T-helper 1 cell treated with Interleukin-12 subunit alpha and Interleukin-12 subunit beta and Interleukin-4 antibody, amounts not matched to agents 30 μg/mL and 1 μg/mL, for 36 hours (primary cell): ENCODE results near the gene SEMA3A.
A peak's percentile ranks its signal among the peaks of the same experiment; 100 is the strongest.
"Not testable (repeated sequence)": the region's sequence is repeated elsewhere in the genome, so short reads cannot be mapped to it uniquely, and the experiment has no call there.

ENCODE experiments used
- H3K27ac Mint-ChIP-seq: one replicate; pipeline ENCODE4 v1.8.0; 2021; ENCODE audit warnings: mild to moderate bottlenecking, mixed read lengths
- H3K27me3 Mint-ChIP-seq: one replicate; pipeline ENCODE4 v1.8.0; 2021; ENCODE audit warnings: low read depth, mixed read lengths
- H3K36me3 Mint-ChIP-seq: one replicate; pipeline ENCODE4 v1.8.0; 2021; ENCODE audit warnings: low read depth, mixed read lengths
- H3K4me1 Mint-ChIP-seq: one replicate; pipeline ENCODE4 v1.8.0; 2021; ENCODE audit warnings: low read depth, mixed read lengths
- H3K4me3 Mint-ChIP-seq: one replicate; pipeline ENCODE4 v1.8.0; 2021; ENCODE audit warnings: mild to moderate bottlenecking, moderate library complexity, mixed read lengths
- H3K9me3 Mint-ChIP-seq: one replicate; pipeline ENCODE4 v1.8.0; 2021; ENCODE audit warnings: mixed read lengths

Gene SEMA3A

GRCh38 chr7:84194484-84195271, at the start of gene SEMA3A:
SEMA3A (minus strand) TSS chr7:84194789; CDS start chr7:84194586, 203 bp downstream.
- peak within 1 kb of the TSS; percentile 74 for H3K27ac Mint-ChIP-seq
- peaks cover 12% of the 10 kb centered on the region for H3K4me1 Mint-ChIP-seq
- no peaks in the 10 kb centered on the region for H3K9me3 Mint-ChIP-seq
- peaks cover 20% of the 10 kb centered on the region for H3K27me3 Mint-ChIP-seq
- no peaks in the 10 kb centered on the region for H3K36me3 Mint-ChIP-seq
- H3K4me3 Mint-ChIP-seq: peak within 1 kb of the TSS; percentile 94

- H3K4me3 Mint-ChIP-seq, H3K27me3 Mint-ChIP-seq, H3K4me1 Mint-ChIP-seq, H3K27ac Mint-ChIP-seq, H3K36me3 Mint-ChIP-seq: not testable (repeated sequence)
- H3K9me3 Mint-ChIP-seq: peaks cover 30% of the 10 kb centered on the region
Observed at GRCh38 chr7:84243037-84243436, 48.4 kb upstream of the SEMA3A start.

DNA sequence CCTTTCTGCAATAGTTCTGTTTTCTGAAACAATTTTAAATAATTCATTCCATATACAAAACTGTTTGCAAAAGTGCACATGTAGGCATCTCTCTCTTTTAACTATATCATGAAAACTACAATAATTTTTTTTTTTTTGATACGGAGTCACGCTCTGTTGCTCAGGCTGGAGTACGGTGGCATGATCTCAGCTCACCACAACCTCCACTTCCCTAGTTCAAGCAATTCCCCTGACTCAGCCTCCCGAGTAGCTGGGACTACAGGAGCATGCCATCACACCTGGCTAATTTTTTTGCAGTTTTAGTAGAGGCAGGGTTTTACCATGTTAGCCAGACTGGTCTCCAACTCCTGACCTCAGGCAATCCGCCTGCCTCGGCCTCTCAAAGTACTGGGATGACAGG, 44.0 kb upstream of the SEMA3A start:
- H3K27me3 Mint-ChIP-seq: no peaks in the 10 kb centered on the region
- peaks cover 22% of the 10 kb centered on the region for H3K9me3 Mint-ChIP-seq

DNA sequence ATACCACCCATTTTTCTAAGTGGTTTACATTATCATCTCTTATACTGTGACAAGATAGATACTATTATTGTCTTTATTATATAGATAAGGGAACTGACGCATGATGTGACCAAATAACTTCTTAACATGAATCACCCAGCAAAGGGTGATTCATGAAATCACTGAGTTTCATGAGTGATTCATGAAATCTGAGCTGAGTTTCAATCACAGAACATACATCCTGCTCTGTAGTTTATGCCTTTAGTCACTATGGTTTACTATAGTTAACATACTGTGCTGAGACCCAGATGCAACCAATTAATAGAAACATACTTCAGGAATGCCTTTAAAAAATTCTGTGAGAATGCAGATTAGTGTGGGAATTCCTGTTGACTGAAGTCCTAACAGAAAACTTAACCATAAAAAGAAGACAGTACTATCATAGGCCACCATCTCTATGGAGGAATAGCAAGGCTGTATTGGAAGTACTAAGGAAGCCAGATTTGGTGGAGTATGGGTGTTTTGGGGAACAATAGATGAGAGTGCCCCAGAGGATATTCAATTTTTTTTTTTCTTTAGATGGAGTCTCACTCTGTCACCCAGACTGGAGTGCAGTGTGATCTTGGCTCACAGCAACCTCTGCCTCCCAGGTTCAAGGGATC, 43.1 kb upstream of the SEMA3A start:
- peaks cover 15% of the 10 kb centered on the region for H3K9me3 Mint-ChIP-seq
- no peak overlapping the region for H3K4me3 Mint-ChIP-seq
- H3K36me3 Mint-ChIP-seq: no peaks in the 10 kb centered on the region
- H3K27me3 Mint-ChIP-seq: no peaks in the 10 kb centered on the region
- H3K4me1 Mint-ChIP-seq: no peaks in the 10 kb centered on the region
- no peak overlapping the region for H3K27ac Mint-ChIP-seq

More for the DNA sequence above, 44.0 kb upstream of the SEMA3A start:
- no peaks in the 10 kb centered on the region for H3K36me3 Mint-ChIP-seq
- no peaks in the 10 kb centered on the region for H3K4me1 Mint-ChIP-seq
- H3K27ac Mint-ChIP-seq: no peak overlapping the region
- H3K4me3 Mint-ChIP-seq: no peak overlapping the region

DNA sequence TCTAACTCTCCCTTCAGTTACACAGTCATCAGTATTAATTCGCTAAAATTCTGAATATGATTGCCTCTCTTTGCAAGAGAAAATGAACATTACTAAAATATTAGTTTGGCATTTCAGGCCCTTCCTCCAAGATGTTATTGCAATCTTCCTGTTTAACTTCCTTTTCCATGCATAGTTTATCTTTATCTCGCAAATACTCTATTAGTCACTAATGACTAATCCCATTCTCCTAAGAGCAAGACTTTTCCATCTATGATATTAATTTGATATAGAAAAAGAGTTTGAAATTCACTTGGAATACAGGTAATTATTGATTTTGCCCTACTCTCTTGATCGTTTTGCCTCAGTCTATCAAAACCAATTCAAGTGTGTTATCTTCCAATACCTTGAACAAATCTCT, 41.8 kb upstream of the SEMA3A start:
- peaks cover 9% of the 10 kb centered on the region for H3K9me3 Mint-ChIP-seq
- H3K4me3 Mint-ChIP-seq: no peak overlapping the region
- no peak overlapping the region for H3K27ac Mint-ChIP-seq
- no peaks in the 10 kb centered on the region for H3K36me3 Mint-ChIP-seq
- H3K4me1 Mint-ChIP-seq: no peaks in the 10 kb centered on the region
- H3K27me3 Mint-ChIP-seq: no peaks in the 10 kb centered on the region

DNA sequence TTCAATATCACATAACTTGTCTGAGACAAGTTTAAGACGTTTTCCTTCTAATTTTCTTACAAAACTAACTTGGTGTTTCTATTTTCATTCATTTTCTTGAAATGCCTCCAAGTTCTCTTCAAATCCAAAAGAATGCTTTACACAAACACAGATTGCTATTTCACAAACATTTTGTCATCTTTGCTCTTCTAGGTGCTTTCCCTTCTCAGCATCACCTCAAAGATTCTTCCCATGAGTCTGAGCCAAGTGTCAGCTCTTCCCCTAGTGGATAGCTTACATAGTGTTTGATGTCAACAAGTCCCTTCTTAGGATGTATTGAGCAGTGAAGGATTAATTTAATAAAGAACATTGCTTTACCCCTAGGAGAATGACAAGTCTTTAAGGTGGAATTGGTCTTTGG, 38.1 kb upstream of the SEMA3A start:
- no peaks in the 10 kb centered on the region for H3K27me3 Mint-ChIP-seq
- H3K27ac Mint-ChIP-seq: no peak overlapping the region
- no peaks in the 10 kb centered on the region for H3K9me3 Mint-ChIP-seq
- no peaks in the 10 kb centered on the region for H3K4me1 Mint-ChIP-seq
- H3K36me3 Mint-ChIP-seq: no peaks in the 10 kb centered on the region
- no peak overlapping the region for H3K4me3 Mint-ChIP-seq

- Mint-ChIP-seq H3K4me3 (no peak overlapping the region), H3K27ac (no peak overlapping the region), H3K4me1 (no peaks in the 10 kb centered on the region), H3K27me3 (no peaks in the 10 kb centered on the region), H3K36me3 (no peaks in the 10 kb centered on the region), H3K9me3 (no peaks in the 10 kb centered on the region)
Observed at GRCh38 chr7:84231157-84231556, 36.6 kb upstream of the SEMA3A start.

DNA sequence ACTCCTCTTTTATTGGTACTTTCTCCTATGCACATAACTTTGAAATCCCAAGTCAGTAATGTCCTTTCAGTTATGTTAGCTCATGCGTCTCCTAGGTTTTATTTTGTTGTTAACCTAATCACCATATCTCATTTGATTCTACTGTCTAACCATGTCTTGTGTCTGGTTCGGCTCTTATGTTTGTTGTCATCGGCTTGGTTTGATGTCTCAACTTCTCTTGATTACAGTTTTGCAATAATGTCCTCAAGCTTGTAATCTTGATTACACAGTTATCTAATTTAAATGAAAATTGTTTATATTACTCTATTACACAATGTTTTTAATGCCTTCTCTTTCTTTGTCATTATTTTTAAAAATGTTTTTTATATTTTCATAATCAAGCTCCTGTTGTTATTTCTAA, 35.9 kb upstream of the SEMA3A start:
- no peaks in the 10 kb centered on the region for H3K9me3 Mint-ChIP-seq
- H3K27me3 Mint-ChIP-seq: no peaks in the 10 kb centered on the region
- H3K27ac Mint-ChIP-seq: no peak overlapping the region
- H3K36me3 Mint-ChIP-seq: no peaks in the 10 kb centered on the region
- H3K4me1 Mint-ChIP-seq: no peaks in the 10 kb centered on the region
- no peak overlapping the region for H3K4me3 Mint-ChIP-seq

DNA sequence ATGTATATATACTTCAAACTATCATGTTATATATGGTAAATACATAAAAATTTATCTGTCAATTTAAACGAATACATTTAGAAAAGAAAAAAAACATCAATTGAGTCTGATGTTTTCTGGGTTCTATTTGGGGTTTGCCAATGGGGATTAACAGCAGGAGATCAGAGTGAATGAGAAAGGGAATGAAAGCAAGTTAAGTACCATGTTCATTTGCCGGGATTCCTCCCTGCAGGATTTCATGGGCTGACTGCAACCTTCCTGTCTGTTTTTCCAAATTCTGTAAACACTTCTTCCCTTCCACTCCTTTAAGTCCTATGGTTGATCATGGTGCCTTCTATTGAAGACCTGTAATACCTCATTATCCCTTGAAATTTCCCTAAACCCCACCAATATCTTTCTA, 33.9 kb upstream of the SEMA3A start:
- no peak overlapping the region for H3K4me3 Mint-ChIP-seq
- H3K27me3 Mint-ChIP-seq: no peaks in the 10 kb centered on the region
- no peak overlapping the region for H3K27ac Mint-ChIP-seq
- H3K36me3 Mint-ChIP-seq: no peaks in the 10 kb centered on the region
- H3K4me1 Mint-ChIP-seq: no peaks in the 10 kb centered on the region
- H3K9me3 Mint-ChIP-seq: no peaks in the 10 kb centered on the region

DNA sequence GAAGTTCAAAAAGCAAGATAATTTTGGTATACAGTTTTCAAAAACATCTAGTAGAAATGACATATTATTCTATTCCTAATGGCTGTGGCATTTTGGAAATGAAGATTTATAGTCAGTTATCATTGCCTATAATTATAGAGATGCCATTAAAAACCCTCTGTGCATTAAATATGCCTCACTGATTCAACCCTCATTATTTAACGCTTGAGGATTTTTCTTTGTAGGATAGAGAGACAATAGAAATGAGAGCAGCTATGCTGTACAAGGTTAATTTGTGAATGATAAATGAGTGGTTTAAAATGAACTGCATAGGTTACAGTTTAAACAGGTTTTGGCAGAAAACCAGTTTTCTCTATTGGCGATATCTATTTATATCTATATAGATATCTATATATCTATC, 32.2 kb upstream of the SEMA3A start:
- Mint-ChIP-seq H3K27me3 (no peaks in the 10 kb centered on the region), H3K9me3 (no peaks in the 10 kb centered on the region), H3K4me1 (no peaks in the 10 kb centered on the region), H3K36me3 (no peaks in the 10 kb centered on the region), H3K27ac (no peak overlapping the region), H3K4me3 (no peak overlapping the region)

- Mint-ChIP-seq H3K27ac (no peak overlapping the region), H3K9me3 (no peaks in the 10 kb centered on the region)
Observed at GRCh38 chr7:84224505-84224904, 29.9 kb upstream of the SEMA3A start.

DNA sequence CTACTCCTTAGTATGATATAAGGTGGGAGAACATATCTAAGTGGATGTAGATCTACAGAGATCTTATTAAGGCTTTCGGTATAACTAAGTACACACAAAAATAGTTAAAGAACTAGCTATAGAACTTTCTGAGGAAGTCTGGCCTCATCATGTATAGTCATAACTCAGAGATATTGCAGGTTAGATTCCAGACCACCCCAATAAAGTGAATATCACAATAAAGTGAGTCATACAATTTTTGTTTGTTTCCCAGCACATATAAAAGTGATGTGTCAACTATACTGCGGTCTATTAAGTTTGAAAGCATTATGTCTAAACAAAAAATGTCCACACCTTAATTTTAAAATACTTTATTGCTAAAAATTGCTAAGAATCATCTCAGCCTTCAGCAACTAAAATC, 24.7 kb upstream of the SEMA3A start:
- Mint-ChIP-seq H3K27me3 (no peaks in the 10 kb centered on the region), H3K4me1 (no peaks in the 10 kb centered on the region), H3K9me3 (no peaks in the 10 kb centered on the region), H3K36me3 (no peaks in the 10 kb centered on the region), H3K27ac (no peak overlapping the region), H3K4me3 (no peak overlapping the region)

More at GRCh38 chr7:84224505-84224904, 29.9 kb upstream of the SEMA3A start:
- no peaks in the 10 kb centered on the region for H3K4me1 Mint-ChIP-seq
- H3K27me3 Mint-ChIP-seq: no peaks in the 10 kb centered on the region
- H3K4me3 Mint-ChIP-seq: no peak overlapping the region
- no peaks in the 10 kb centered on the region for H3K36me3 Mint-ChIP-seq

DNA sequence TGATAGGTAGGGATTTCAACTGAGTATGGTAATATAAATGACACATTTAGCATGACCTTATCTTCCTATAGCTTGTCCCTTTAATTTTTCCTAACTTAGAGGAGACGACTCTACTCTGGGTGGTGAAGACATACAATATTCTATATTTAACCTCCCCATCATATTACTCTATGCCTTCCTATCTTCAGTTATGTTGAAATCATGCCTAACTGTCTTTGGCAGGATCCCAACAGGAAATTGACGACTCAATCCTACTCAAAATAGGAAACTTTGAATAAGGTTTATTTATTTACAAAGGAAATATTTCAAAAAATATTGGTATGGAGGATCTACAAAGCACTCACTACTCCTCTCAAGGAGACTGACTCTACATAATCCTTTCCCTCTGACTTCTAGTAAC, 24.1 kb upstream of the SEMA3A start:
- H3K4me3 Mint-ChIP-seq: no peak overlapping the region

DNA sequence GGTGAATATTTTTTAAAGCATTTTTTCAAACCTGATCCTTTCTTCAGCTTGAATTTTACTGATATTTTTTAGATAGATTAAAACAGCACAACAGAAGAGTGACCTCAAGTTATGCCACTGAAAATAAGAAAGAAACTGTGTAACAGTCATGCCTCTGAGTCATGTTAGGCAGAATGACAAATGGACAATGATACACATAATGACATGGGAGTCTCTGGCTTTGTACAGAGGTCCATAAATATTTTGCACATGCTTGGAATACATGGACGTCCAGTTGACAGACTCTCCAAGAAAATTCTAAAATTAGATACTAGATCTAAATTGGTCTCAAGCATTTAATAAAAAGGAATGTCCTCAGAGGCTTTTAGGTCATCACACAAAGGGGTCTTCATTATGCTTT, 21.9 kb upstream of the SEMA3A start:
- H3K4me3 Mint-ChIP-seq: no peak overlapping the region
- H3K27me3 Mint-ChIP-seq: no peaks in the 10 kb centered on the region
- H3K36me3 Mint-ChIP-seq: no peaks in the 10 kb centered on the region
- H3K27ac Mint-ChIP-seq: no peak overlapping the region
- no peaks in the 10 kb centered on the region for H3K4me1 Mint-ChIP-seq
- H3K9me3 Mint-ChIP-seq: no peaks in the 10 kb centered on the region

More for the DNA sequence above, 24.1 kb upstream of the SEMA3A start:
- no peak overlapping the region for H3K27ac Mint-ChIP-seq
- H3K9me3 Mint-ChIP-seq: no peaks in the 10 kb centered on the region
- no peaks in the 10 kb centered on the region for H3K36me3 Mint-ChIP-seq
- no peaks in the 10 kb centered on the region for H3K27me3 Mint-ChIP-seq
- no peaks in the 10 kb centered on the region for H3K4me1 Mint-ChIP-seq

DNA sequence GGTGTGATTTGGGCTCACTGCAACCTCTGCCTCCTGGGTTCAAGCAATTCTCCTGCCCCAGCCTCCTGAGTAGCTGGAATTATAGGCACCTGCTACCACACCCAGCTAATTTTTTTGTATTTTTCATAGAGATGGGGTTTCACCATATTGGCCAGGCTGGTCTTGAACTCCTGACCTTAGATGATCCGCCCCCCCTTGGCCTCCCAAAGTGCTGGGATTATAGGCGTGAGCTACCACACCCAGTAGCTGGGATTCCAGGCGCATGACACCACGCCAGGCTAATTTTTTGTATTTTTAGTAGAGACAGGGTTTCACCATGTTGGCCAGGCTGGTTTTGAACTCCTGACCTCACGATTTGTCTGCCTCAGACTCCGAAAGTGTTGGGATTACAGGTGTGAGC, 20.2 kb upstream of the SEMA3A start:
- H3K4me3 Mint-ChIP-seq, H3K9me3 Mint-ChIP-seq, H3K27me3 Mint-ChIP-seq, H3K27ac Mint-ChIP-seq, H3K36me3 Mint-ChIP-seq, H3K4me1 Mint-ChIP-seq: not testable (repeated sequence)
